Fibroblast of the aortic adventitia (primary cell): ENCODE results near the gene ADIRF. TPM values are rescaled to one million over a fixed set of nuclear protein-coding genes. Genes with fewer than 3 reads are reported as not detected.

Experiments used
- DNase-seq: peaks from one replicate; pipeline ENCODE4 v3.0.0-alpha.2; 2010; ENCODE audit warnings: low read depth
- H3K4me3 ChIP-seq: 2 replicates; pipeline ENCODE4 v1.5.1; 2011; ENCODE audit warnings: low read depth, mild to moderate bottlenecking, control low read depth, low read length, moderate library complexity
- total RNA-seq: library from RNA; depleted of rRNA; stranded (reverse); fragments of >200 nt; gene quantifications from 2 replicates; pipeline ENCODE4 v1.2.3, GENCODE V29; 2012; ENCODE audit warnings: low replicate concordance
- TF ChIP-seq, protein P1 (sequence below): IDR thresholded peaks from 2 replicates; pipeline ENCODE4 v1.5.1; 2011; ENCODE audit warnings: mild to moderate bottlenecking, low read length, control low read depth, inconsistent platforms; ENCODE audit not compliant: insufficient read depth

Gene ADIRF
- total RNA-seq, 1 donor: 37.8 TPM

- H3K4me3 ChIP-seq: peak overlapping the region; percentile 73
- DNase-seq: no peak
- TF ChIP-seq, protein P1, sequence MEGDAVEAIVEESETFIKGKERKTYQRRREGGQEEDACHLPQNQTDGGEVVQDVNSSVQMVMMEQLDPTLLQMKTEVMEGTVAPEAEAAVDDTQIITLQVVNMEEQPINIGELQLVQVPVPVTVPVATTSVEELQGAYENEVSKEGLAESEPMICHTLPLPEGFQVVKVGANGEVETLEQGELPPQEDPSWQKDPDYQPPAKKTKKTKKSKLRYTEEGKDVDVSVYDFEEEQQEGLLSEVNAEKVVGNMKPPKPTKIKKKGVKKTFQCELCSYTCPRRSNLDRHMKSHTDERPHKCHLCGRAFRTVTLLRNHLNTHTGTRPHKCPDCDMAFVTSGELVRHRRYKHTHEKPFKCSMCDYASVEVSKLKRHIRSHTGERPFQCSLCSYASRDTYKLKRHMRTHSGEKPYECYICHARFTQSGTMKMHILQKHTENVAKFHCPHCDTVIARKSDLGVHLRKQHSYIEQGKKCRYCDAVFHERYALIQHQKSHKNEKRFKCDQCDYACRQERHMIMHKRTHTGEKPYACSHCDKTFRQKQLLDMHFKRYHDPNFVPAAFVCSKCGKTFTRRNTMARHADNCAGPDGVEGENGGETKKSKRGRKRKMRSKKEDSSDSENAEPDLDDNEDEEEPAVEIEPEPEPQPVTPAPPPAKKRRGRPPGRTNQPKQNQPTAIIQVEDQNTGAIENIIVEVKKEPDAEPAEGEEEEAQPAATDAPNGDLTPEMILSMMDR: no peak
These were observed 771 bp upstream of the ADIRF start for GRCh38 chr10:86967481-86967941.

DNA sequence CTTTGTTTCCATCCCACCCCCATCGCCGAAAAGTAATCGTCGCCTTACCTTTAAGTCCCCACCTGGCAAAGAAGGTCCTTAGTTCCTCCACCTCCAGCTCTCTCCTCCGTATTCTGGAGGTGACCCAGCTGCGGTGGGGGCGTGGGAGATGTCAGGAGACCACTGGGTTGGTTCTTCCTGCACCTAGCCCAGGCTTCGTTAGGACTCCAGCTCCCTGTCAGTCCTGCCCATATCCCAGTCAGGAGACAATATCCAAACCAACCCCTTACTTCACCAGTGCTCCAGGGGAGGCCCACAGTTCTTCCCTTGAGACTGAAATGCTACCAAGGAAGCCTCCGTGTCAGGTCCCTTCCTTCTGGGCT is 693 bp downstream of the ADIRF start:
- TF ChIP-seq, protein P1: no peak
- H3K4me3 ChIP-seq: peak overlapping the region; percentile 73
- no peak for DNase-seq

- DNase-seq: peak; percentile 43
- peak overlapping the region; percentile 73 for H3K4me3 ChIP-seq
- TF ChIP-seq, protein P1: no peak
These were observed 1.2 kb downstream of the ADIRF start for GRCh38 chr10:86969421-86970041.

DNA sequence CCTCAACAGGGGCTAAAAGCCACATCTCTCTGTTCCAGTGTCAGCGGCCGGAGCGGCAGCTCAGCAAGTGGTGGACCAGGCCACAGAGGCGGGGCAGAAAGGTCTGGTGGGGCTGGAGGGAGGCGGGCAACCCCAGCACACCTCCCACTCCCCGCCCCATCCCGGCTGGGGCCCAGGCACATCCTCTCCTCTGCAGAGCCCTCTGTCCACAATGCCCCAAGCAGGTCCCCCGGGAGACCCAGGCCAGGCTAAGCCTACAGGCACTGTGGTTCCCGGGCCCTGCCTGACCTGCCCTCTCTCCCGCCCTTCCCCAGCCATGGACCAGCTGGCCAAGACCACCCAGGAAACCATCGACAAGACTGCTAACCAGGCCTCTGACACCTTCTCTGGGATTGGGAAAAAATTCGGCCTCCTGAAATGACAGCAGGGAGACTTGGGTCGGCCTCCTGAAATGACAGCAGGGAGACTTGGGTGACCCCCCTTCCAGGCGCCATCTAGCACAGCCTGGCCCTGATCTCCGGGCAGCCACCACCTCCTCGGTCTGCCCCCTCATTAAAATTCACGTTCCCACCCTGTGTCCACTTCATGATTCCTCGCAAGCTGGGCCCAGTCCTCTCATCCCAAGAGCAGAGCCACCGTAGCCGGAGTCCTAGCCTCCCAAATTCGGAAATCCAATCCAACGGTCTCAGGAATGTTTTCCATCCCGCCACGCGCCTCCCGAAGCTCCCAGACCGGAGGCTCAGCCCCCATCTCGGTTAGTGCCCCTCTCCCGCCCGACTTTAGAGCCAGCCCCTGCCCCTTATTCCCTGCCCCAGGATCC is 2.1 kb downstream of the ADIRF start:
- H3K4me3 ChIP-seq: peak overlapping the region; percentile 73
- TF ChIP-seq, protein P1: no peak
- DNase-seq: peak; percentile 67

GRCh38 chr10:86970982-86971231 is 2.6 kb downstream of the ADIRF start:
- peak overlapping the region; percentile 73 for H3K4me3 ChIP-seq
- no peak for DNase-seq
- TF ChIP-seq, protein P1: no peak

DNA sequence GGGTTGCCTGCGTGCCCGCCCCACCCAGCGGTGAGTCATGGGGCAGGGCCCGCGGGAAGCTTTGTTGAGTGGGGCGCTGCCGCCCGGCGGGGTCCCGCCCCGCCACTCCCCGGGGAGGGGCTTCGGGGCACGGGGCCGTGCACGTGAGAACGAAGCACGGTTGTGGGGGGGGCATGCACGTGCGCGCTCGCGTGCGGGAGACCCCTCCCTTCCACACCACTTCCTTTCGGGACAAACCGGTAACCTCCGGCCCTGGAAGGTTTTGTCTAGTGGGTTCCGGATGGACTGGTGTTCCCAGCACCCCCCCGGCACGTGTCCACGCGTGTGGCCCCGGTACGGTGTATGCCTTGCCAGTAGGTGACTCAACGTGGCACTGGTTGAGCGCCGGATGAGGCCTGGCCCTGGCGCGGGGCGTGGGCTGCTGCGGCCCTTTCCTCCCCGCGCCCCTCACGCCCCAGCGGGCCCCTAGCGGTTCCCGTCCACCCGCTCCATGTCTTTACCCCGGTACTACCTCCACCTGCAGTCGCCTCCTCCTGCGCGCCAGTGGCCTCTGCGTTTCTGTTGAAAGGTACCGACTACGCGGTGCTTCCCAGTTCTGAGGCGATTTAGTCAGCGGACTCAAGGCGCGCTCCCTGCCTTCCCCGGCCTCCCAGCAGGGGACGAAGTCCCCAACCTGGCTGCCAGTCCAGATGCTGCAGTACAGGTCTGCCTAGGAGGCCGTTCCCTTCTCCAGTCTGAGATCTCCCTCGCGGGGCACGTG is 3.1 kb downstream of the ADIRF start:
- TF ChIP-seq, protein P1: no peak
- DNase-seq: peak; percentile 85
- peak overlapping the region; percentile 73 for H3K4me3 ChIP-seq
